Non-pigmented ciliary epithelial cell (primary cell): ENCODE results near the gene ADH1C.
"Not testable (repeated sequence)": the region's sequence is repeated elsewhere in the genome, so short reads cannot be mapped to it uniquely, and the experiment has no call there.

Source experiments
- DNase-seq: peaks from one replicate; pipeline ENCODE4 v3.0.0-alpha.2; 2010; ENCODE audit warnings: low read depth

The ADH1C gene

GRCh38 chr4:99352602-99353537 is at the start of gene ADH1C:
Gene ADH1C, minus strand, starts transcription at chr4:99352746. Its CDS starts 71 bp downstream, at chr4:99352675.
- DNase-seq, result no peak

DNA sequence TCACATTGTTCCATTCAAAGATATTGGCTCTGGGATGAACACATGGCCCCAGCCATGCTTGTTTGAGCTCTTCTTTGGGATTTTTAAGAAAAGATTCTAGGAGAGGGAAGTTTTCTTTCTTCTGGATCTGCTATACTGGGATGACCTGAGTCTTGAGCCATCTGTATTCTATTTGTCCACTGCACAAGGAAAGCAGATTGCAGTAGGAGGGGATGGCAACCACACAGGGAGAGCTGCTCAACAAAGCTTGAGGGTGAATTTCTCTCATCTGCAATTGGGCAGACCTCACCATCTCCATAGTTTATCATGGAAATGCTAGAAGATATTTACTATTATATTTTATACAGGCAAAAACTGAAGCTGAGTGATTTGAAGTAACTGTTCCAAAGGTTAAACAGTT is 48.3 kb upstream of the ADH1C start:
- DNase-seq, result no peak

GRCh38 chr4:99399017-99399416 is 46.5 kb upstream of the ADH1C start:
- no peak for DNase-seq

GRCh38 chr4:99395595-99396364 is 43.2 kb upstream of the ADH1C start:
- DNase-seq, result peak; percentile 60

DNA sequence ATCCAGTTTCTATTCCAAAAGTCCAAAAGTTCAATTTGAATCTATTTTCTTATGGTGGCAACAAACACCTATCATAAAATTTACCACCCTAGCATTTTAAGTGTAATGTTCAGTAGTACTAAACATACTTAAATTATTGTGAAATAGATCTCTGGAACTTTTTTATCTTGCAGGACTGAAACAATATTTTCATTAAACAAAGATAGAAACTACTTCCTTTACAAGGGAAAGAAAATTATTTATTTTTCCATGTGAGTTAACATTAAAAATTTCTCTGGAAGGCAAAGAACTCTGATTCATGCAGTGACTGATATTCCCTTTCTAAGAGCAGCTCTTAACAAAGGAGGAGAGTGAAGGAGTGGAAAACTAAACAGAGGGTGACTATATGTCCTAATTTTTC is 42.4 kb upstream of the ADH1C start:
- no peak for DNase-seq

DNA sequence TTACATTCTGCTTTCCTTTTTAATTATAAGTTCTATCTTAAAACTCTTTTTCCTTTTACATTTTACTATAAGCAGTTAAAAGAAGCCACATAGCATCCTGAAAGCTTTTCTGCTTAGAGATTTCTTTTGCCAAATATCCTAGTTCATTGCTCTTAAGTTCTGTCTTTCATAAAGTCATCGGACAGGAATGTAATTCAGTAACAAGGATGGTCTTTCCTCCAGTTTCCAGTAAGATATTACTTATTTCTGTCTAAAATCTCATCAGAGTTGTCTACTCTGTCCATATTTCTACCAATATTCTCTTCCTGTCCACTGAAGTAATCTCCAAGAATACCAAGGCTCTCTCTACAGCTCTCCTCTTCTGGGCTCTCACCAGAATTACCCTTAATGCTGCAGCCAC is 37.5 kb upstream of the ADH1C start:
- DNase-seq, result no peak

- no peak for DNase-seq
These were observed 37.1 kb upstream of the ADH1C start for GRCh38 chr4:99389606-99390005.

DNA sequence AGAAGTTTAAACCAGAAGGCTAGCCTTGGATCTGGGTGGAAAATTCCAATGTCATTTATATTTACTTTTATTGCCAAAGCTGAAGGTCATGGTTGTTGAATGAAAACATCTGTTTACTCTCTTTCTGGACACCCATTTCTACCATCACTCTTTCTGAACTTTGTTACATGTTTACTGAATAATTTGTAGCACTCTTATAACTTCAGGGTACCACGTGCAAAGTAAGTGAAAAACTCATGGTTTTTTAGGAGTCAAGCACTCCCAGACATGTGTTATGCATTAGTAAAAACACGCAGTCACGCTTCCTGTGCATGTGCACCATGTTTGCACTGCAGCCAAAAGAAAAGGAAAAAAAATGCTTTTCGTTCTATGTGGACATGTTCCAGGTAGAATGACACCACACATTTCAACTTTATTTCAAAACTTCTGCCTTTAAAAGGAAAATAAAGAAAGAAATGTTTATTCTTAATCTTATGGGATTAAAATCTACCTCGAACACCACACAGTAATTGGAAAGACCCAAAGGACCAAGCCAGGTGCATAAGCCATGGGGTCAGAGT is 31.4 kb upstream of the ADH1C start:
- no peak for DNase-seq

DNA sequence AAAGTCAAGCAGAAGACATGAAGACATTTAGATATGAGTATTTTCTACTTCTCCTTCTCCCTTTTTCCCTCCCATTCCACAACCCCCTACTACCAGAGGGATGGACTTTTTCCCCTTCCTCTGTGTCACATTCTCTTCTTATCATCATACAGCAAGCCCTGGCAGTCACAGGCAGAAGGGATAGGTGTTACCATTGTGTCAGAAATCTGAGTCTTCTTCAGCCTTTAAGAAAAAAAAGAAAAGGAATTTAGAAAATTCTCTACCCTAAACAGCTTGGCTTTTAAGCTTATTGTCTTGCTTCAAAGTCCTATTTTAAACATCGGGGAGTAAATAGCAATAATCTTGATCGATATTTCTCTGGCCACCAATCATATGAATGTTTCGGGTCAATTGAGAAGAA is 30.9 kb upstream of the ADH1C start:
- DNase-seq, result no peak

DNA sequence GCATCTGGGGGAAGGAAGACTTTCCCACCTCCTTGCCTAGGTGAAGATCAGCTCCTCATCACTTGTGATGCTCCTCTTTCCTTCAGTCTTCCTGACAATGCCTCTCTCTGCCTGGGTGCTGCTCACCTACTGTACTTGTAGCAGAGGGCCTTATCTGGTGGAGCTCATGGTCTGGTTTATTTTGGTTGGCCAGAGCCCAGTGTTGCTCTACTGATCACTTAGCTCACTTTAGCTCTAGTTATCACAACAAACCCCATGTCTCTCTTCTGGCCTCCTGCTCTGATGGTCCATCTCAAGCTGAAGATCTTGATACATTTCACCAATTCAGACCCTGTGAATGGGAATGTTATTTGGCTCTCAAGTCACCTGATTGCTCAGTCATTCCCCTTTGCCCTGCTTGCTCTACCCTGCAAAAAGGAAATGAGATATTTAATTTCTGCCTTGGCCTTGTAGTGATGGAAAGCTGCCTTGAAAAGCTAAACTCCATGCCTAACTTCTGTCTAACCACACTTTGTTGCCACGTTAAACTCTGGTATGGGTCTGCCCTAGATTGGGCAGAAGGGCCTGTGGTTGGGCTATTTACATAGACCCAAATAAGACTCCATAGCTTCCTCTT is 30.3 kb upstream of the ADH1C start:
- DNase-seq, result no peak

GRCh38 chr4:99381588-99382175 is 29.1 kb upstream of the ADH1C start:
- no peak for DNase-seq

GRCh38 chr4:99379571-99379970 is 27.0 kb upstream of the ADH1C start:
- no peak for DNase-seq

- DNase-seq, result no peak
These were observed 26.3 kb upstream of the ADH1C start for GRCh38 chr4:99378876-99379275.

GRCh38 chr4:99377341-99377740 is 24.8 kb upstream of the ADH1C start:
- not testable (repeated sequence) for DNase-seq

DNA sequence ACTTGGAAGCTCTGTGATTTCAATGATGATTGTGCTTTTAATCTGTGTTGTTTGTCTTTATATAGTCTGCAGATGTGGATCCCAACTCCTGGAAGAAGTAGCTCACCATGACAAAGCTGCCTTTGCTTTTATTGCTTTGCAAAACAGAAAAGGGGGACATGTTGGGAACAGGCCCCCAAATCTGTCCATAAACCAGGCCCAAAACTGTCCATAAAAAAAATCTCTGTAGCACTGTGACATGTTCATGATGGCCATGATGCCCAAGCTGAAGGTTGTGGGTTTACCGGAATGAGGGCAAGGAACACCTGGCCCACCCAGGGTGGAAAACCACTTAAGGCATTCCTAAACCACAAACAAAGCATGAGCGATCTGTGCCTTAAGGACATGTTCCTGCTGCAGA is 19.9 kb upstream of the ADH1C start:
- DNase-seq, result not testable (repeated sequence)

- DNase-seq, result not testable (repeated sequence)
These were observed 15.3 kb upstream of the ADH1C start for GRCh38 chr4:99367817-99368216.

DNA sequence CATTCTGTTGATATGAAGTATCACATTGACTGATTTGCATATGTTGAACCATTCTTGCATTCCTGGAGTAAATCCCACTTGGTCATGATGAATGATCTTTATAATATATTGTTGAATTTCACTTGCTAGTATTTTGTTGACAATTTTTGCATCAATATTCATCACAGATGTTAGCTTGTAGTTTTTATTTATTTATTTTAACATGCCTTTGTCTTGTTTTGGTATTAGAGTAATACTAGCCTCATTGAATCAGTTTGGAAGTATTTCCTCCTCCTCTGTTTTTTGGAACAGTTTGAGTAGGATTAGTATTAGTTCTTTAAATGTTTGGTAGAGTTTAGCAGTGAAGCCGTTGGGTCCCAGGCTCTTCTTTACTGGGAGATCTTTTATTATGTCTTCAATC is 13.9 kb upstream of the ADH1C start:
- DNase-seq, result no peak

GRCh38 chr4:99362768-99363167 is 10.2 kb upstream of the ADH1C start:
- no peak for DNase-seq

DNA sequence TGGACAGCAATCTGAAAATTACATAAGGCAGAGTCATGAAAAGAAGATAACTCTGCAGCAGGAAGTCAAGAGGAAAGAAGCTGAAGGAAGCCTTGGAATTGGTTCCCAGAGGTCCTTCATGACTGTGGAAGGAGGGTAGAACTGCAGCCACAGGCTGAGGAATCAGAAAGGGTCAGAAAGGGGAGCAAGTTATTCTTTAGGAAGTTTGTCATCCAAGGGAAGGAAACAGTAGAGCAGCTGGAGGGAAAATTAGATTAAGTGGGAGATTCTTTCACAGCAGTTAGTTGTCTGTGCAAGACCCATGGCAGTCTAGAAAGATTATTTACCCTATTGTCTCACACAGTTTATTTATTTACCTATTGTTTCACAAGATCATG is 9.3 kb upstream of the ADH1C start:
- no peak for DNase-seq

DNA sequence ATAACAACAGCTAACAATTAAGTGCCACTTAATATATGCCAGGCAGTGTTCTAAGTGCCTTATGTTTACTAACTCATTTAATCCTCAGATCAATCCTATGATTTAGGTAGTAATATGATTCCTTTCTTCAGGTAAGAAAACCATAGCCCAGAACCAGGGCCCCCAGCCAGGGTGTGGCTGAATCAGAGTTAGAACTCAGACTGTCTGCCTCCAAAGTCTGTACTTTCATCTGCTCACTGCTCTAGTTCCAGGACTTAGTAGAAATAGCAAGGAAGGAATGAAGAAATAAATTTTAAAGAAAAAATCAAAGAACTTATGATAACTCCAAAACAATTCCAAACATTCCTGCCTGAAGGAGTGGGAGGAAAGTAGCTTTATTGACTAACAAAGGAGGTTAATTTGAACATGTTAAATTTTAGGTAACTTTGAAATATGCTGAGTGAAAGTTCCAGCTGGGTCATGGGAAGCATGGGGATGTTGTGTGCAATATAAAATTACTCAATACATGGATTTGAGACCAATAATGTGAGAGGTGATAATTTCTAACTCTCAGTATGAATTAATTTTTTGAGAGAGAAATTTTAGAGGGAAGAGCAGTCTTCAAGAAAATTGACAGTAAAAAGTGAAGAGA is 8.8 kb upstream of the ADH1C start:
- no peak for DNase-seq

GRCh38 chr4:99359480-99360204 is 7.1 kb upstream of the ADH1C start:
- no peak for DNase-seq
